Neuron (in vitro differentiated cells): ENCODE measurements around the gene FCER2.

Source experiments
- H2AFZ ChIP-seq: one replicate; pipeline ENCODE4 v1.6.1; 2013; ENCODE audit warnings: low read depth, mild to moderate bottlenecking, inconsistent platforms, low read length, moderate library complexity
- H3K27me3 ChIP-seq: one replicate; pipeline ENCODE4 v1.6.1; 2013; ENCODE audit warnings: low read length; ENCODE audit not compliant: insufficient read depth
- H3K36me3 ChIP-seq: one replicate; pipeline ENCODE4 v1.6.1; 2013; ENCODE audit warnings: low read length; ENCODE audit not compliant: insufficient read depth
- H3K4me1 ChIP-seq: one replicate; pipeline ENCODE4 v1.6.1; 2013; ENCODE audit warnings: low read length; ENCODE audit not compliant: insufficient read depth
- H3K4me3 ChIP-seq: 2 replicates; pipeline ENCODE4 v1.5.1; 2013; ENCODE audit warnings: mild to moderate bottlenecking, low read length, moderate library complexity
- H3K9me3 ChIP-seq: one replicate; pipeline ENCODE4 v1.6.1; 2013; ENCODE audit warnings: low read length

Gene FCER2

GRCh38 chr19:7642295-7643030 is 59.5 kb downstream of the FCER2 start:
- Histone ChIP-seq H3K4me1 (no peaks in the 10 kb centered on the region), H3K27me3 (peaks cover 2% of the 10 kb centered on the region), H3K4me3 (no peak overlapping the region), H2AFZ (no peak overlapping the region), H3K9me3 (no peaks in the 10 kb centered on the region), H3K36me3 (no peaks in the 10 kb centered on the region)

DNA sequence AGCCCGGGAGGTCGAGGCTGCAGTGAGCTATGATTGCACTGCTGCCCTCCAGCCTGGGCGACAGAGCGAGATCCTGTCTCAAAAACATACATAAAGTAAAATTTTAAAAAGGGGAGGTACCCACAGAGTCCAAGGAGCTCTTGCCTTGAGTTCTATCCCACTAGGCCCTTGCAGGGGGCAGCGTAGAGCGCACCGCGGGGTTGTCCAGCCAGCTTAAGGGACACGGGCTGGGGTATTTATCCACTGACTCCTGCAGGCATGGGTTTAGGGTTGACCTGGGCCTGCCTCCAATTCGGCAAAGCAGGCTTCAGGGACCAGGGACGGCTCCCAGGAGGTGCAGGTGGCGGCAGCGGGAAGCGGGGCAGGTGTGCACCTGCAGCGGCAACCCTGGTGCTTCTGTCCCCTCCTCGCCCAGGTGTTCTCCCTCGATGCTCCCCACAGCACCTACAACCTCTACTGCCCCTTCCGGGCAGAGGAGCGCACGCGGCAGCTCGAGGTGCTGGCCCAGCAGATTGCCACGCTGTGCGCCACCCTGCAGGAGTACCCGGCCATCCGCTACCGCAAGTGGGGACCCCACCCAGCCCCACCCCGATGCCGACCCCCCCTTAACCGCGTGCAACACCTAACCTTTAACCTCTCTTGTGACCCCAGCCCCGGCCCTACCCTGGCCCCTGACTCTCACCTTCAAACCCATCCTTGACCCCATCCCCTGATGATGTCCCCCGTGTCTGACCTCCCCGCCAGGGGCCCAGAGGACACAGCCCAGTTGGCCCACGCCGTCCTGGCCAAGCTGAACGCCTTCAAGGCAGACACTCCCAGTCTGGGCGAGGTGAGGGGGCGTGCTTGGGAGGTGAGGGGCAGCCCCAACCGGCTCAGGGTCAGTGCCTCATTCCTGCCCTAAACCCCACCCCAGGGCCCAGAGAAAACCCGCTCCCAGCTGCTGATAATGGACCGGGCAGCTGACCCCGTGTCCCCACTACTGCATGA is 60.3 kb downstream of the FCER2 start:
- no peak overlapping the region for H2AFZ ChIP-seq
- no peaks in the 10 kb centered on the region for H3K9me3 ChIP-seq
- H3K36me3 ChIP-seq, result no peaks in the 10 kb centered on the region
- H3K4me1 ChIP-seq, result no peaks in the 10 kb centered on the region
- no peak overlapping the region for H3K4me3 ChIP-seq
- peaks cover 7% of the 10 kb centered on the region for H3K27me3 ChIP-seq

DNA sequence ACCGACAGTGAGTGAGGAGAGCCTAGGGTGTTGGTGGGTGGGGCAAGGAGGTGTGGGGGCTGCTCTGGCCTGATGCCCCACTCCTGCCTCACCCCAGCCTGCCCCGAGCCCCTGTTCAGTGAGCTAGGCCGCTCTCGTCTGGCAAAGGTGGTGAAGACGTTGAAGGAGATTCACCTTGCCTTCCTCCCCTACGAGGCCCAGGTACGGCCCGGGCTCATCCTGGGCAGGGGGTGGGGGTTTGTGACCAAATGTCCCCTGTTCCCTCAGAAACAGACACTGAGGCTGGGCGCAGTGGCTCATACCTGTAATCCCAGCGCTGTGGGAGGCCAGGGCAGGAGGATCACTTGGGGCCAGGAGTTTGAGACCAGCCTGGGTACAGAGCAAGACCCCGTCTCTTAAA is 61.1 kb downstream of the FCER2 start:
- Histone ChIP-seq H3K9me3 (no peaks in the 10 kb centered on the region), H3K36me3 (no peaks in the 10 kb centered on the region), H3K4me1 (no peaks in the 10 kb centered on the region), H3K27me3 (peaks cover 14% of the 10 kb centered on the region), H2AFZ (no peak overlapping the region), H3K4me3 (no peak overlapping the region)

DNA sequence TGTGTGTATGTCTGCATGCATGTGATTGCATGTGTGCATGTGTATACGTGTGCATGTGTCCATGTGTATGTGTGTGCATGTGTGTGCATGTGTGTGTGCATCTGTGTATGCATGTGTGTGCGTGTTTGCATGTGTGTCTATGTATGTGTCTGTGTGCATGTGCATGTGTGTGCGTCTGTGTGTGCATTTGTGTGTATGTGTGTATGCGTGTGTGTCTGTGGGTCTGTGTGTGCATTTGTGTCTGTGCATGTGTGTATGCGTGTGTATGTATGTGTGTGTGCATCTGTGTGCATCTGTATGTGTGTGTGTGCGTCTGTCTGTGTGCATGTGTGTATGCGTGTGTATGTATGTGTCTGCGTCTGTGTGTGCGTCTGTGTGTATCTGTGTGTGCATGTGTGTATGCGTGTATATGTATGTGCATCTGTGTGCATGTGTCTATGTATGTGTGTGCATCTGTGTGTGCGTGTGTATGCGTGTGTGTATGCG is 62.0 kb downstream of the FCER2 start:
- Histone ChIP-seq H3K4me3 (no peak overlapping the region), H3K36me3 (no peaks in the 10 kb centered on the region), H3K4me1 (no peaks in the 10 kb centered on the region), H3K9me3 (no peaks in the 10 kb centered on the region), H3K27me3 (peaks cover 14% of the 10 kb centered on the region), H2AFZ (no peak overlapping the region)

GRCh38 chr19:7638802-7639465 is 63.0 kb downstream of the FCER2 start:
- no peak overlapping the region for H2AFZ ChIP-seq
- no peaks in the 10 kb centered on the region for H3K36me3 ChIP-seq
- no peak overlapping the region for H3K4me3 ChIP-seq
- H3K9me3 ChIP-seq, result no peaks in the 10 kb centered on the region
- H3K27me3 ChIP-seq, result peaks cover 14% of the 10 kb centered on the region
- no peaks in the 10 kb centered on the region for H3K4me1 ChIP-seq
